Measurements from ENCODE around the gene SHPK.
"Not testable (repeated sequence)": the region's sequence is repeated elsewhere in the genome, so short reads cannot be mapped to it uniquely, and the experiment has no call there.

SHPK gene

GRCh38 chr17:3585826-3586225 lies 50.2 kb downstream of the SHPK start:
- DNase-seq = no peak

- no peak for DNase-seq
Measured at GRCh38 chr17:3583456-3583855, 52.6 kb downstream of the SHPK start.

GRCh38 chr17:3582915-3583314 lies 53.1 kb downstream of the SHPK start:
- no peak for DNase-seq

- not testable (repeated sequence) for DNase-seq
Measured at GRCh38 chr17:3578667-3579066, 57.4 kb downstream of the SHPK start.

GRCh38 chr17:3576970-3577369 lies 59.1 kb downstream of the SHPK start:
- DNase-seq = no peak

- no peak for DNase-seq
Measured at GRCh38 chr17:3575511-3575910, 60.5 kb downstream of the SHPK start.

- DNase-seq = no peak
Measured at GRCh38 chr17:3574231-3574630, 61.8 kb downstream of the SHPK start.

- DNase-seq = no peak
Measured at GRCh38 chr17:3573246-3574100, 62.6 kb downstream of the SHPK start.

GRCh38 chr17:3572231-3572630 lies 63.8 kb downstream of the SHPK start:
- DNase-seq = no peak

GRCh38 chr17:3571043-3571900 lies 64.8 kb downstream of the SHPK start:
- no peak for DNase-seq

GRCh38 chr17:3569534-3570137 lies 66.4 kb downstream of the SHPK start:
- no peak for DNase-seq

GRCh38 chr17:3566551-3566950 lies 69.5 kb downstream of the SHPK start:
- no peak for DNase-seq

GRCh38 chr17:3565143-3565542 lies 70.9 kb downstream of the SHPK start:
- no peak for DNase-seq

GRCh38 chr17:3564241-3564640 lies 71.8 kb downstream of the SHPK start:
- not testable (repeated sequence) for DNase-seq

GRCh38 chr17:3559270-3559645 lies 76.8 kb downstream of the SHPK start:
- no peak for DNase-seq

- DNase-seq = peak; percentile 42
Measured at GRCh38 chr17:3558603-3559269, 77.3 kb downstream of the SHPK start.

All from stimulated activated CD4-positive, alpha-beta T cell treated with anti-CD3 and anti-CD28 coated beads, Interleukin-4, amount 100 ng/mL, for 24 hours (primary cell).